Measurements from ENCODE around the gene EPHA8. TPM values are rescaled to one million over a fixed set of nuclear protein-coding genes. Genes with fewer than 3 reads are reported as not detected.

EPHA8 gene
- total and polyA plus RNA-seq, 9 of the 15 experiments (the other 6 are each of a cell fraction or from before 2014, with no cell fraction given) = not detected

- TF ChIP-seq MYNN (IDR thresholded peaks at IDR 0.05) (no peak), MYNN (CRISPR knock-in tag; IDR thresholded peaks at IDR 0.05) (no peak), U2AF1 (optimal IDR thresholded peaks at IDR 0.05; ENCODE audit: low read depth, low read length) (no peak), PRPF4 (IDR thresholded peaks at IDR 0.05; ENCODE audit: insufficient read depth, low read depth, low read length, poor library complexity, severe bottlenecking) (no peak), MLLT1 (IDR thresholded peaks at IDR 0.05) (no peak), BRD9 (IDR thresholded peaks at IDR 0.05; ENCODE audit: low read depth, partially characterized antibody) (no peak), FOXJ3 (CRISPR knock-in tag; IDR thresholded peaks at IDR 0.05) (no peak), NELFE (IDR thresholded peaks at IDR 0.05; ENCODE audit: insufficient read depth, insufficient read length) (no peak), ZC3H8 (IDR thresholded peaks at IDR 0.05) (no peak), PHF20 (IDR thresholded peaks at IDR 0.05; ENCODE audit: partially characterized antibody) (no peak), POLR2AphosphoS2 (IDR thresholded peaks at IDR 0.05; ENCODE audit: low read length) (no peak), ZEB2 (IDR thresholded peaks at IDR 0.05) (no peak), POU5F1 (IDR thresholded peaks at IDR 0.05; ENCODE audit: borderline replicate concordance, low read depth, low read length, partially characterized antibody) (no peak), ZNF274 (IDR thresholded peaks at IDR 0.05; ENCODE audit: borderline replicate concordance, low read depth, low read length) (no peak), ZBED1 (IDR thresholded peaks at IDR 0.05) (no peak), CSDE1 (IDR thresholded peaks at IDR 0.05) (no peak), ZNF121 (CRISPR knock-in tag; conservative IDR thresholded peaks at IDR 0.05) (no peak), FOXK2 (conservative IDR thresholded peaks at IDR 0.05 in 1 of 2, IDR thresholded peaks at IDR 0.05 in 1 of 2; ENCODE audit: low read depth in 2 of 2) (no peak), TCF3 (CRISPR knock-in tag; IDR thresholded peaks at IDR 0.05) (no peak), POLR2G (IDR thresholded peaks at IDR 0.05; ENCODE audit: low read depth, low read length) (no peak), SOX6 (IDR thresholded peaks at IDR 0.05) (no peak), RBM25 (IDR thresholded peaks at IDR 0.05; ENCODE audit: low read depth, low read length, severe bottlenecking) (peak; percentile 31), NEUROD1 (IDR thresholded peaks at IDR 0.05; ENCODE audit: borderline replicate concordance, low read depth, low read length, partially characterized antibody) (no peak), HOXB6 (CRISPR knock-in tag; IDR thresholded peaks at IDR 0.05; ENCODE audit: borderline replicate concordance) (no peak), NR0B1 (IDR thresholded peaks at IDR 0.05; ENCODE audit: partially characterized antibody) (no peak), KDM1A (IDR thresholded peaks at IDR 0.05) (peak in 1 of 2 experiments; percentile 47; a peak in 1 of 4 replicates), ZFP36 (IDR thresholded peaks at IDR 0.05; ENCODE audit: low read depth, low read length, partially characterized antibody) (peak; percentile 86), ZNF655 (CRISPR knock-in tag; IDR thresholded peaks at IDR 0.05) (no peak)
Observed at GRCh38 chr1:22553991-22554522, 9.2 kb upstream of the EPHA8 start (continued).

Data from K562 (cell line).